GM19452 (cell line): ENCODE measurements around the gene DDIAS.
A peak's percentile ranks its signal among the peaks of the same experiment; 100 is the strongest.
"Not testable (repeated sequence)": the region's sequence is repeated elsewhere in the genome, so short reads cannot be mapped to it uniquely, and the experiment has no call there.

Experiments
- ATAC-seq: cut with Tn5 transposase; IDR thresholded peaks from one replicate; pipeline ENCODE4 v1.9.1; 2021; ENCODE audit not compliant: unreplicated experiment

Gene DDIAS

DNA sequence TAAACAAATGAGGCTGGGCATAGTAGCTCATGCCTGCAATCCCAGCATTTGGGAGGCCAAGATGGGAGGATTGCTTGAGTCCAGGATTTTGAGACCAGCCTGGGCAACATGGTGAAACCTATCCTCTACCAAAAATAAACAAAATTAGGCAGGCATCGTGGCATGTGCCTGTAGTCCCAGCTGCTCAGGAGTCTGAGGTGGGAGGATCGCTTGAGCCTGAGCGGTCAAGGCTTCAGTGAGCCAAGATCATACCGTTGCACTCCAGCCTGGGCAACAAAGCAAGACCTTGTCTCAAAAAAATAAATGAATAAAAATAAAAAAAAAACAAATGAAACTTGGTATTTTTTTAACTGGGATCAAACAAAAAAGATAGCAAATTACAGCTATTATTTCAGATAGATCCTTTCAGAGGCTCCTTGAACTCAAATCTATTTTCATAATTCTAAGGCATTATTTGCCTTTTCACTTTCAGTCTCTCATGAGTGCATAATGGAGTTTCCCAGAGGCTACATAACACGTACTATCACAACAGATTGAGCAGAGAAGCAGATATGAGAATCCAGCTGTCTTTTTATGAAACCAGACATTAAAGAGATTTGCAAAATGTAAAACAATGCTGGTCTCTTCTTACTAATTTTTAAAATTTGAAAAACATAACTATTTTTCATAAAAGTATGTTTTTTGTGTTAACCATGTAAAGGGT lies 23.1 kb downstream of the DDIAS start:
- no peak for ATAC-seq

DNA sequence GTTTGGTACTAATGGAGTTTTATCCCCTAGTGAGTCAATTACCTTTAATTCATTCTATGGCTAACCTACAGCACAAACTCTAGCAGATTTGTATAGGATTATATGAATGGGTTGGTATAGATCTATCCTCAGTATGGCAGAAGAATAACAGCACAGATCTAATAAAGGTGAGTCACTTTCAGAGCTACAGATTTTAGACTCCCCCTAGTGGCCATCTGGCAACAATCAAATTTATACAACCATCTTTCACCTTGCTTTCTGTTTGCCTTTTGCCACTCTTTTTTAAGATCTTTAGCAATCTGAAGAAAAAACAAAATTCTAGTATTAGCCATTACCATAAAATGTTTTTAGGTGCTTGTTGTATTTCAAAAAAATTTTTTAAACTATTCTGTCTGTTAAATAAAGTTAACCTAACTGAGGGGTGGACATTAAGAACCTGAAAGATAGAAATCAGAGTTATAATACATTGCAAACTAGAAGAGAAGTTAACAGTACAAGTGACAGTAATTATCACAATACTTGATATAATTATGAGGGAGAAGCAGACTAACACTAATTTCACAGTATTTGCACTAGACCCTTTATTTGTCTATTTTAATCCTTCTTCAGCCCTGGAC lies 25.8 kb downstream of the DDIAS start:
- ATAC-seq = peak; percentile 81

DNA sequence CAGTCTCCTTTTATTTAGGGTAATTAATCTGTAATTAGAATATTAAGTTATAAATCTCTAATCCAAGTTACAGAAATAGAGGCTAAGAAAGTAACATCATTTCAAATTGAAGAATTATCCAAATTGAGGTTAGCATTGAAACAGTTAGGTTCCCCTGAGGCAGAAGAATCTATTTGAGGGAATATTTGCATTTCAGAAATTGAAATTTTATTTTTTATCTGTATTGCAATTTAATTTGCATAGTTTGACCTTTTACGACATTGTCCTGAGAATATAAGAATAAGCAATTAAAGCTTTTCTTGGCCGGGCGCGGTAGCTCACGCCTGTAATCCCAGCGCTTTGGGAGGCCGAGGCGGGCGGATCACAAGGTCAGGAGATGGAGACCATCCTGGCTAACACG lies 27.6 kb downstream of the DDIAS start:
- ATAC-seq = no peak

DNA sequence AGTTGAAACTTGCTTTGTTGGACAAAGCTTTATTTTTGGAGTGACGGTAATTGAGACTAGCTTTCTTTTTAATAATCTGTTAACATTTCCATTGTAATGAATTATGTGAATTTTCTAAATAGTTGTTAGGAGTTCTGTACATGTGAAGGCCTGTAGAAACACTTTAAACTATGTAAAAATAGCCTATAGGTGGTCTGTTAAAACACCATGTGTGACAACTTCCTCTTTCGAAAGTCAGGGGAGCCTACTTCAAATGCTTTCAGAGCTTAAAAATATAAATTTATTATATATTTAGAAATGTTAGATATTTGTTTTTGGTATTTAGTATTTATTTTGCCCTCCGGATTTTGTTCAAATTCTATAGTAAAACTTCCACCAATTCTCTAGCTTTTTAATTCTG lies 28.7 kb downstream of the DDIAS start:
- ATAC-seq = no peak

DNA sequence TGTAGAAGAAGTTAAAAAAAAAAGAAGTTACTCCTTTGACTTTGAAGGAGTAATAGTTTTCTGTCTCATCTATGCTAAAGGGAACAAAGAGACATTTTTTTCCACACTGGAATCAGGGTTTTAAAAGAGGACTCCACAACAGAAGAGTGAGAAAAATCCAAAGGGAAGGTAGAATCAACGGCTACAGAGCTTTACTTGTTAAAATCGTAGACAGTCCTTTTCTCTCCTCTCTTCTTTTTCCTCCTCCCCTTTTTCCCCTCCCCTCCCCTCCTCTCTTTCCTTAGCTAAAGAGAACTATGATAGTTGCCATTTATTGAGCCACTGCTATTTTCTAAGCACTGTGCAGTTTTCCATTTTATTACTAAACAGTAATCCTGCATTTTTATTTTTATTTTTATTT lies 29.2 kb downstream of the DDIAS start:
- ATAC-seq = no peak

DNA sequence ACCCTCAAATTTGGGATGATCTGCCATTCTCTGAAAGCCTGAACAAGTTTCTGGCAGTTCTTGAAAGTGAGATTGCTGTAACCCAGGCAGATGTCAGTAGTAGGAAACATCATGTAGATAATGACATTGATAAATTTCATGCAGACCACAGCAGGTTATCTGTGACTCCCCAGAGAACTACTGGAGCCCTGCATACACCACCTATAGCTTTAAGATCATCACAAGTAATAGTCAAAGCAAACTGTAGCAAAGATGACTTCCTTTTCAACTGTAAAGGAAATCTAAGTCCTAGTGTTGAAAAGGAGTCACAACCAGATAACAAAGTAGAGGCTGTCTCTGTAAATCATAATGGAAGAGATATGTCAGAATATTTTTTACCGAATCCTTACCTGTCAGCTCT lies 31.0 kb downstream of the DDIAS start:
- ATAC-seq = no peak

DNA sequence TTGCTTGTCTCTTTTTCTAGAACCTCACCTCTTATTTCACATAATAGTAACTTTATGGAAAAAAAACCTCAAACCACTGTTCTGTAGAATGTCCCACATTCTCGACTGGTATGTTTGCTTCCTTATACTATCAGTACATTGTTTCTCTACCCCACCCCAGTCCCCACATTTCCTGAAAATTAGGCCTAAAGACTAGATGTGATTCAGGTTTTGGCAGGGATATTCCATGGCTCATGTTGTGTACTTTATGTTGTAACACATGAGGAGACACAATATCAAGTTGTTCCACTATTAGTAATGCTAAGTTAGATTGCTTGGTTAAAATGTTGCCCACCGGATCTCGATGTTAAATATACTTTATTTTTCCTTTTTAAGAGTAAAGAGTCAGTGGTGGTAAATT lies 34.7 kb downstream of the DDIAS start:
- ATAC-seq = no peak

DNA sequence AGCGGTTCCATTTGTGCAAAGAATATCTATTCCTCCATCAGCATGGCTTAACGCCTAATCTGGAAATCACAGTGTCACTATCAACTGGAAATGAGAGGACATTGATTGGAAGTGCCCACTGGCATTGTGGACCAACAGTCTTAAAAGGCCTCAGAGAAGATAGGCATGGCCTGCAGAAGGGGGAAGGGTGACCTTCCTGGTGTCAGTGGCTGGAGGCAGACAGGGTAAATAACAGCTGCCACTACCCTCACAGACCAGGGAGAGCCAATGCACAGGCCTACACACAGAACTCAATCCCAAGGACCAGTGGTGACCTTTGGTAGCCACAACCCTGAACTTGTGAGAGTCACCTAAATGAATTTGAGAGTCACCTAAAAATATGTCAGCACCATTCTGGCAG lies 36.0 kb downstream of the DDIAS start:
- no peak for ATAC-seq

DNA sequence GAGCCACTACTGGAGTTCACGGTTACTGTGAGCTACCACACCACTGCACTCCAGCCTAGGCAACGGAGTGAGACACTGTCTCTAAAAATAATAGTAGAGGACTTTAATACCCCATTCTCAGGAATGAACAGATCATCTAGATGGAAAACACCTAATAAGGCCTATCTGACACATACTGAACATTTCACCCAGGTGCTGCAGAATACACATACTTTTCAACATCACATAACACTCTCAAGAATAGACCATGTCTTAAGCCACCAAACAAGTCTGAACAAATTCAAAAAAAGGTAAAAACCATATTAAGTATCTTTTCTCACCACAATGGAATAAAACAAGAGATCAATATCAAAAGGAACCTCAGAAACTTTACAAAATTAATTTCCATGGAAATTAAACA lies 37.9 kb downstream of the DDIAS start:
- no peak for ATAC-seq

DNA sequence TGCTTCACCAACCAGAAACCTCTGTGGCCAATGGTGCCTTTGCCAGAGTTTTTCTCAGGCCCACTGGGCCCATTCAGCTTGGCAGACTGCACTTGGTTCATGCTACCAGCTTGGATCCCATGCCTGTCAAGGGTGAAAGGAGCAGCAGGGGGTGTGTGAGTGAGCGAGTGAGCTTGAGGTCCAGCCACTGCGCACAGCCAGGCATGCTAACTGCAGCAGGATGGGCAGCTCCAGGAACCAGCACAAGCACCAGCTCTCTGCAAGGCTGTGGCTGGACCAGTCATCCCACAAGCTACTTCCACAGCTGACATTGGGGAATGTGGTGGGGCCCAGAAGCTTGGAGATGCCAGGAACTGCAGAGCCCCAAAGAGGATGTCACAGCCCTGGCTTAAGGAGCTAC lies 40.8 kb downstream of the DDIAS start:
- no peak for ATAC-seq

DNA sequence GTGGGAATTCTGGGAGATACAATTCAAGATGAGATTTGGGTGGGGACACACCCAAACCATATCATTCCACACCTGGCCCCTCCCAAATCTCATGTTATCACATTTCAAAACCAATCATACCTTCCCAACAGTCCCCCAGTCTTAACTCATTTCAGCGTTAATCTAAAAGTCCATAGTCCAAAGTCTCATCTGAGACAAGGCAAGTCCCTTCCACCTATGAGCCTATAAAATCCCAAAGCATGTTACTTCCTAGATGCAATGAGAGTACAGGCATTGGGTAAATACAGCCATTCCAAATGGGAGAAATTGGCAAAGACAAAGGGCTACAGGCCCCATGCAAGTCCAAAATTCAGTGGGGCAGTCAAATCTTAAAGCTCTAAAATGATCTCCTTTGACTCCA lies 41.9 kb downstream of the DDIAS start:
- not testable (repeated sequence) for ATAC-seq

DNA sequence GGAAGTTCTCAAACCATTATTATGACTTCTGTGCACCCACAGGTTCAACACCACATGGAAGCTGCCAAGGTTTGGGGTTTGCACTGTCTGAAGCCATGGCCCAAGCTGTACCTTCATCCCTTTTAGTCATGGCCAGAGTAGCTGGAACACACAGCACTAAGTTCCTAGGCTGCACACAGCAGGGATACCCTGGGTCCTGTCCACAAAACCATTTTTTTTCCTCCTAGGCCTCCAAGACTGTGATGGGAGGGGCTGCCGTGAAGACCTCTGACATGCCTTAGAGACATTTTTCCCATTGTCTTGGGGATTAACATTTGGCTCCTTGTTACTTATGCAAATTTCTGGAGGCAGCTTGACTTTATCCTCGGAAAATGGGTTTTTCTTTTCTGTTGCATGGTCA lies 42.7 kb downstream of the DDIAS start:
- ATAC-seq = no peak

DNA sequence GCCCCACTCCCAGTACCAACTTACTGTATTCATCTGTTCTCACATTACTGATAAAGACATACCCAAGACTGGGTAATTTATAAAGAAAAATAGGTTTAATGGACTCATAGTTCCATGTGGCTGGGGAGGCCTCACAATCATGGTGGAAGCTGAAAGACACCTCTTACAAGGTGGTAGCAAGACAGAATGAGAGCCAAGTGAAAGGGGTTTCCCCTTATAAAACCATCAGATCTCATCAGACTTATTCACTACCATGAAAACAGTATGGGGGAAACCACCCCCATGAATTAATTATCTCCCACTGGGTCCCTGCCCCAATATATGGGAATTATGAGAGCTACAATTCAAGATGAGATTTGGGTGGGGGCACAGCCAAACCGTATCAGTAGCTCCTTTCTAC lies 43.5 kb downstream of the DDIAS start:
- ATAC-seq = not testable (repeated sequence)

DNA sequence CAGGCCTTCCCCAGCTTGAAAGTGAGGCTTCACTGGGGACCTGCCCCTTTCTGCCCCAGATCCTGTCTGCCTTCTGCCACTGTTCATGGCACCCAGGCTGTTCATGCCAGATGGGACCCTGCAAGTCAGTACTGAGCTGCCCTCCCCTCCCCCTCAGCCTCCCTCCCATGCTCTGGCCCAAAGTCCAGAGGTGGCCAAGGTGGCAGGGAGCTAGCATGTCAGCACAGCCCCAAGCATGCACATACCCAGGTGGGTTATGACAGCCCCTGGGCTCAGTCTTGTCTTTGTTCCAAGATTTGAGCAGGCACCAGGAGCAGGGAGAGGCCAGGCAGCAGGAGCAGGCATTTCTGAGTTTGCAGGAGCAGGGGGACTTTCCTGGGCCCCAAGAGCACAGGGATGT lies 44.1 kb downstream of the DDIAS start:
- ATAC-seq = no peak

DNA sequence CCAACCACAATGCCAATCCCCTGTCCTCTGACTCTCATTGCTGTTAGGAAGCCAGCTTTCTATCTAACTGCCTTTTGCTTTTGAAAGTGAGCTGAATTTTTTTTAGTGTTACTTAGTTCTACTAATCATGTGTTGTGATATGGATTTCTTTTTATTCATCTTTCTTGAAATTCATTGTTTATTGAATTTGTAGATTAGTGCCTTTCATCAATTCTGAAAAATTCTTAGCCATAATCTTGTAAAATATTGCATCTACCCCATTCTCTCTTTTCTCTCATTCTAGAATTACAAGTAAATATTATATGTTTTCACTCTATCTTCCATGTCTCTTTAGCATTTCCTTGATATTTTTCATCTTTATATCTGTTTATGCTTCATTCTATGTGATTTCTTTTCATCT lies 47.8 kb downstream of the DDIAS start:
- ATAC-seq = no peak

DNA sequence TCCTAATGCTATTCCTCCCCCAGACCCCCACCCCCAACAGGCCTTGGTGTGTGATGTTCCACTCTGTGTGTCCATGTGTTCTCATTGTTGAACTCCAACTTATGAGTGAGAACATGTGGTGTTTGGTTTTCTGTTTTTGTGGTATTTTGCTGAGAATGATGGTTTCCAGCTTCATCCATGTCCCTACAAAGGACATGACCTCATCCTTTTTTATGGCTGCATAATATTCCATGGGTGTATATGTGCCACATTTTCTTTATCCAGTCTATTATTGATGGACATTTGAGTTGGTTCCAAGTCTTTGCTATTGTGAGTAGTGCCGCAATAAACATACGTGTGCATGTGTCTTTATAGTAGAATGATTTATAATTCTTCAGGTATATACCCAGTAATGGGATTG lies 49.0 kb downstream of the DDIAS start:
- ATAC-seq = not testable (repeated sequence)

DNA sequence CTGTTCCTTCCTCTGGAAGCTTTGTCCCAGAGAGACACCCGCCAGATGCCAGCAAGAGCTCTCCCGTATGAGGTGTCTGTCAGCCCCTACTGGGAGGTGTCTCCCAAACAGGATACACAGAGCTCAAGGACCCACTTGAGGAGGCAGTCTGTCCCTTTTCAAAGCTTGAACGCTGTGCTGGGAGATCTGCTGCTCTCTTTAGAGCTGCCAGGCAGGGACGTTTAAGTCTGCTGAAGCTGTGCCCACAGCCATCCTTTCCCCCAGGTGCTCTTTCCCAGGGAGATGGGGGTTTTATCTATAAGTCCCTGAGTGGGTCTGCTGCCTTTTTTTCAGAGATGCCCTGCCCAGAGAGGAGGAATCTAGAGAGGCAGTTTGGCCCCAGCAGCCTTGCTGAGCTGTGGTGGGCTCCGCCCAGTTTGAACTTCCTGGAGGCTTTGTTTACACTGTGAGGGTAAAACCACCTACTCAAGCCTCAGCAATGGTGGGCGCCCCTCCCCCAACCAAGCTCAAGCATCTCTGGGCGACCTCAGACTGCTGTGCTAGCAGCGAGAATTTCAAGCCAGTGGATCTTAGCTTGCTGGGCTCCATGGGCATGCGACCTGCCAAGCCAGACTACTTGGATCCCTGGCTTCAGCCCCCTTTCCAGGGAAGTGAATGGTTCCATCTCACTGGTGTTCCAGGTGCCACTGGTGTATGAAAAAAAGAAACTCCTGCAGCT lies 54.4 kb downstream of the DDIAS start:
- ATAC-seq = not testable (repeated sequence)

DNA sequence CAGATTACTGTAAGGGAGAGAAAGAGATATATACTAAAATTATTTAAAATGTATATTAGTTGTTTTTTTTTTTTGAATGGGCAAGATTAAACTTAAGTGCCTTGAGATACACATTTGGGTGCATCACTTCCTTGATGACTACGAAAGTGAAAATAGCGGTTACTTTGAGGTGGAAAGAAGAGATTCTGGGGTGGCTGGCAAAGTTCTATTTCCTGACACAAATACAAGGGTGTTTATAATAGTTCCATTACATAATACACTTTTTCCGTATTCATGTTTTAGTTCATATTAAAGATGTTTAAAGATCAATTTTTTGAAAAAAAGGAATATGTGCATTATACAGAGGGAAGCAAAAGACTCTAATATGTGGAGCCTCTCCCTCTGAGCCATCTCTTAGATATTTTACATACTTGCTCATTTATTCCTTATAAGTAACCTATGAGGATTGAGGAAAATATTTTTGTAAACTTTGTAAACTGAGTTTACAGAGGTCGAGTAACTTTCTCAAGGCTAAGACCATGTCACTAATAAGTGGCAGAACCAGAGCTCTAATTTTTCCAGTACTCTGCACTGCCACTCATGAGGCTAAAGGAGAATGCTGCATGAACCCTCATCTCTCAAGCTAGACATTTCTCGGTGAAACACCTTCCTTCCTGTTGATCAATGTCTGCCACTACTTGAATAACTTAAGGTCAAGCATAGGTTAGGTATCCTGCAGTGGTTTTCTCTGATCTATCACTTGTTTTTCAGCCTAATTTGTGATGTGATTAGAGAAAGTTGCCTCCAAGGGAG lies 58.6 kb downstream of the DDIAS start:
- ATAC-seq = peak; percentile 88

DNA sequence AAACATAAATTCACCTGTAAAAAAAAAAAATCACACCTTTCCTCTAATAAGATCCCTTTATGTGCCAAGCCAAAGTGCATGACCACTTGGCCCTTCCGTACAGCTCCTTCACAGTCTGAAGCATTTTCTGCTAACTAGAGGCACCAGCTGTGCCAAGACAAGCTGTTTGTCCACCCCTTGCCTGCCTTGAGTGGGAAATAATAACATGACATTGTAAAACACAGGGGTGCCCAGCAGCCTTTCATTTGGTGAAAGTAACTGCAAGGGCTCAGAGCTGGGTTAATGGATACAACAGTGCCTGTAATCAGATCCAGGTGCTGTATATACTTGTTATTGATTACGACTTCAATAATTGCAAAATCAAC lies 59.2 kb downstream of the DDIAS start:
- ATAC-seq = peak; percentile 20

DNA sequence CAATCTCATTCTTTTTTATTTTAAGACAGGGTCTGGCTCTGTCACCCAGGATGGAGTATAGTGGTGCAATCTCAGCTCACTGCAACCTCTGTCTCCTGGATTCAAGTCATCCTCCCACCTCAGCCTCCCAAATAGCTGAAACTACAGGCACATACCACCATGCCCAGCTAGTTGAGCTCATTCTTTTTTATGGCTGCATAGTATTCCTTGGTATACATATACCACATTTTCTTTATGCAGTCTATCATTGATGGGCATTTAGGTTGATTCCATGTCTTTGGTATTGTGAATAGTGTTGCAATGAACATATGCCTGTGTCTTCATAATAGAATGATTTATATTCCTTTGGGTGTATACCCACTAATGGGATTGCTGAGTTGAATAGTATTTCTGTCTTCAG lies 60.5 kb downstream of the DDIAS start:
- ATAC-seq = not testable (repeated sequence)

DNA sequence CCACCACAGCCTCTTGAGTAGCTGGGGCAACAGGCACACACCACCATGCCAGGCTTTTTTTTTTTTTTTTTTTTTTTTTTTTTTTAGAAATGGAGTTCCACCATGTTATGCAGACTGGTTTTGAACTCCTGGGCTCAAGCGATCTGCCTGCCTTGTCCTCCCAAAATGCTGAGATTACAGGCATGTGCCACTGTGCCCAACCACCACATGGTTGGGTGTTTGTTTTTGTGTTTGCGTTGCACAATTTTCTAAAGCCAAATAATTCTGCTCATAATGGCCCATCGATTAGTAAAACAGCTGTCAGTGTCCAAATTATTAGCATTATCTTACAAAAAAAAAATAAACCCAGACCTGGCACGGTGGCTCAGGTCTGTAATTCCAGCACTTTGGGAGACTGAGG lies 65.8 kb downstream of the DDIAS start:
- ATAC-seq = no peak

DNA sequence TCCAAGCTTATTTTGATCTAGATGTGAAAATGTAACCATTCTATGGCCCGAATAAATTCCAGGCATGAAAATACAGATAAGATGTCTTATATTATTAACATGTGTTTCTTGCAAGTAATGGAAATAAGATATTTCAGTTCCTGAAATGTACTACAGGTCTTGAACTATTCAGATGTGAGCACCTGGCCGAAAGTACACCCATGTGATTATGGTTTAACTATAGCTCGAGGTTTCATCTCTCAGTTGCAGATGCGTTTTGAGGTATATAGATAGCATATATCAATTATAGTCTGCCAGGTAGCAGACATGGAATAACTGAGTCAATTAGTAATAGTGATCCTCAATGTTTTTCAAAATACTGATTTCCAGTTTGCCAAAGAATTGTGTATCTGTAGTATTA lies 68.3 kb downstream of the DDIAS start:
- peak; percentile 96 for ATAC-seq
